Adrenal gland (tissue), 5 donors: ENCODE measurements around the gene TP73.

Experiments used
- POLR2A ChIP-seq, 2 donors: fragments of 450-650 bp; IDR thresholded peaks; one replicate each; pipeline ENCODE4 v1.6.1; 2017; ENCODE audit warnings: antibody characterized with exemption in 2 of 2, mild to moderate bottlenecking in 2 of 2, moderate library complexity in 1 of 2
- TF ChIP-seq, protein P1 (sequence below), 6 experiments: fragments of 450-650 bp in 4 of 6; fragments of 200-600 bp in 2 of 6; sonication (generic) in 1 of 6; IDR thresholded peaks; 1 replicate in 5 of 6; 2 replicates in 1 of 6; pipeline versions ENCODE4 v1.5.1 to v1.8.0; 2016 to 2021; ENCODE audit warnings: antibody characterized with exemption in 6 of 6, mild to moderate bottlenecking in 2 of 6, moderate library complexity in 1 of 6
- donor health status: DM: no; HTN: no; CAD: no.

DNA sequence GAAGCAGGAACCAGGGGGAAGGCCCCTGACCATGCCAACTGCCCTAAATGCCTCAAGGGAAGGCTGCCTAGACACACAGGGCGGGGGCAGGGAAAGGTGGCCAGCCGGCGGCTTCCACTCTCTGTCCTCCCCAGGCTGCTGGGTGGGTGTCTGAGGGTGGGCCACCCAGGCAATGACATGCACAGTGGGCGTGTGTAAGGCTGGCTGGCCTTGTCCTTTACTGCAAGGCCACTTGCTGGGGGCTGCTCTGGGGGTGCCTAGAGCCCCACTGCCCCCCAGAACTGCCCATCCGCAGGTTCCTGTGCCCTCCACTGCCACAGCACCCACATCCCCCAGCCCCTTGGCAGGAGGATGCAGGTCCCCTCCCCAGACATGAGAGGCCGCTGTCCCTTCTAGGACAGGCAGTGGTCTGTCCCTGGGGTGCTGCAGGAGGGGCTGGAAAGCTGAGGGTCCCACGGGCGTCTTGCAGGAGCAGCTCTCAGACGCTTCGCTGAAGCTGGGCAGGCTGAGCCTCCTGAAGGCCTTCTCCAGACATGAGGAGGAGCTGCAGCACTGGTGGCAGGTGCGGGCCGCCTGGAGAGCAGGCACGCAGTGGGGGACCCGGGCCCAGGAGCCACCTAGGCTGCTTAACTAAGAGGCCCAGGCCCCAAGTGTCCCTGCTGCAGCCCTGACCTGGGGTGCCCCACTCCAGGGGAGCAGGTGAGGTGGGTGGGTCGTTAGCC is 110.0 kb downstream of the TP73 start:
- TF ChIP-seq, protein P1, sequence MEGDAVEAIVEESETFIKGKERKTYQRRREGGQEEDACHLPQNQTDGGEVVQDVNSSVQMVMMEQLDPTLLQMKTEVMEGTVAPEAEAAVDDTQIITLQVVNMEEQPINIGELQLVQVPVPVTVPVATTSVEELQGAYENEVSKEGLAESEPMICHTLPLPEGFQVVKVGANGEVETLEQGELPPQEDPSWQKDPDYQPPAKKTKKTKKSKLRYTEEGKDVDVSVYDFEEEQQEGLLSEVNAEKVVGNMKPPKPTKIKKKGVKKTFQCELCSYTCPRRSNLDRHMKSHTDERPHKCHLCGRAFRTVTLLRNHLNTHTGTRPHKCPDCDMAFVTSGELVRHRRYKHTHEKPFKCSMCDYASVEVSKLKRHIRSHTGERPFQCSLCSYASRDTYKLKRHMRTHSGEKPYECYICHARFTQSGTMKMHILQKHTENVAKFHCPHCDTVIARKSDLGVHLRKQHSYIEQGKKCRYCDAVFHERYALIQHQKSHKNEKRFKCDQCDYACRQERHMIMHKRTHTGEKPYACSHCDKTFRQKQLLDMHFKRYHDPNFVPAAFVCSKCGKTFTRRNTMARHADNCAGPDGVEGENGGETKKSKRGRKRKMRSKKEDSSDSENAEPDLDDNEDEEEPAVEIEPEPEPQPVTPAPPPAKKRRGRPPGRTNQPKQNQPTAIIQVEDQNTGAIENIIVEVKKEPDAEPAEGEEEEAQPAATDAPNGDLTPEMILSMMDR (IDR thresholded peaks at IDR 0.05): no peak
- no peak for TF ChIP-seq POLR2A (IDR thresholded peaks at IDR 0.05)
